ENCODE measurements around the gene ARPC1B.
A peak's percentile ranks its signal among the peaks of the same experiment; 100 is the strongest.

ARPC1B gene

DNA sequence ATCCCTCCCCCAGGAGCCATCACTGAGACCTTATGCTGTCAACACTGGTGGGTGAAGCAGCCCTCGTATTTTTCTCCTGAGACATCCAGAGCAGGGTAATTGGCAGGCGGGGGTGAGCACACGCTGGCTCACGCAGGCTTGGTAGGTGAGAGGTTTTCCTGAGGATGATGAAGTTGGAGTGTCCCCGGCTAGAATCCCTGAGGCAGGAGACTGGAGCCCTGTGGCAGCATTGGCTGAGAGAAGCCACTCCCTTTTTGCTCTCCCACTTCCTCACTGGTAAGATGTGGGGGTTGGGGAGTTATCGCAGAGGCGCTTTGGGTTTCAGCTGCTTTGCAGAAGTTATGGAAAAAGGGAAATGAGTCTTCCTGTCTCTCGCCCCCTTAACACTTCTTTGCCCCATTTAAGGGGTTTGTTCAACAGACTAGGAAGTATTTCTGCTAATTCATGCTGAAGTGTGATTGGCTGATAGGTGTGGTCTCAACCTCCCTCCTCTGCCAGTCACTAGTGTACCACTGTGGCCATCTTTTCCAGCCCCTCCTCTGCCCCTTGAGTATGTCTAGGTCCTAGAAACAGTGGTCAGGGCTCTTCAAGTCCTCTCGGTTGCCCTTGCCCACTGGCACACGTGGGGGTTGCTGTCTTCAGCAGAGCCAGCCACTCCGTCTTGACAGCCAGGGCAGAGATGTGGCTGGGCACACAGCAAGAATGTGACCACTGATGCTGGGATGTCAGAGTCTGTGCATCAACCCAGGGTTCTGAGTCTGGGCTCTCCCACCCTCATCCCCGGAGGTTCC, 5.7 kb downstream of the ARPC1B start:
- Histone ChIP-seq H2AK5ac (ENCODE audit: low read depth, low read length) (no peak overlapping the region), H3K4me1 (ENCODE audit: control insufficient read depth in 2 of 2, insufficient read depth in 1 of 2, low read depth in 1 of 2, low read length in 2 of 2) (peaks cover 0 to 11% of the 10 kb centered on the region in 2 donors), H2BK15ac (ENCODE audit: low read length) (no peak overlapping the region), H3K27me3 (ENCODE audit: control insufficient read depth in 3 of 3, insufficient read depth in 3 of 3, low read depth in 1 of 3, low read length in 3 of 3) (no peaks in the 10 kb centered on the region), H3K9me3 (replicated peaks in 1 of 2; ENCODE audit: control insufficient read depth in 2 of 2, insufficient read depth in 1 of 2, low read depth in 1 of 2, low read length in 2 of 2) (no peaks in the 10 kb centered on the region), H3K36me3 (replicated peaks in 1 of 2; ENCODE audit: control insufficient read depth in 2 of 2, insufficient read depth in 2 of 2, low read length in 2 of 2) (peaks cover 2 to 4% of the 10 kb centered on the region in 2 donors), H3K27ac (replicated peaks; ENCODE audit: low read length) (no peak overlapping the region), H3K23ac (ENCODE audit: low read depth, low read length, poor library complexity) (no peak overlapping the region), H3K14ac (ENCODE audit: low read length) (no peak overlapping the region), H3K4me3 (ENCODE audit: low read length in 2 of 2) (no peak overlapping the region), H2BK5ac (ENCODE audit: low read length) (no peak overlapping the region), H3K4me2 (ENCODE audit: insufficient read depth, low read length, poor library complexity, severe bottlenecking) (no peak overlapping the region), H3K4ac (ENCODE audit: low read length) (no peak overlapping the region), H2AFZ (ENCODE audit: low read length) (no peak overlapping the region), H4K8ac (ENCODE audit: low read depth, low read length) (no peak overlapping the region), H2BK120ac (ENCODE audit: low read depth, low read length) (no peak overlapping the region), H3K79me1 (ENCODE audit: low read depth, low read length) (peaks cover 4% of the 10 kb centered on the region), H4K91ac (ENCODE audit: low read depth, low read length, poor library complexity) (no peak overlapping the region), H2BK12ac (ENCODE audit: low read length) (no peak overlapping the region), H3K9ac (ENCODE audit: low read depth, low read length, poor library complexity) (no peak overlapping the region), H3K18ac (ENCODE audit: low read length) (no peak overlapping the region)
- WGBS, 2 donors (ENCODE audit: extremely low coverage in 2 of 2, insufficient read length in 2 of 2, insufficient replicate concordance in 1 of 2) = no CpG with 5 or more reads among the region's 12 CpGs
- DNase-seq (ENCODE audit: low spot score) = no peak

DNA sequence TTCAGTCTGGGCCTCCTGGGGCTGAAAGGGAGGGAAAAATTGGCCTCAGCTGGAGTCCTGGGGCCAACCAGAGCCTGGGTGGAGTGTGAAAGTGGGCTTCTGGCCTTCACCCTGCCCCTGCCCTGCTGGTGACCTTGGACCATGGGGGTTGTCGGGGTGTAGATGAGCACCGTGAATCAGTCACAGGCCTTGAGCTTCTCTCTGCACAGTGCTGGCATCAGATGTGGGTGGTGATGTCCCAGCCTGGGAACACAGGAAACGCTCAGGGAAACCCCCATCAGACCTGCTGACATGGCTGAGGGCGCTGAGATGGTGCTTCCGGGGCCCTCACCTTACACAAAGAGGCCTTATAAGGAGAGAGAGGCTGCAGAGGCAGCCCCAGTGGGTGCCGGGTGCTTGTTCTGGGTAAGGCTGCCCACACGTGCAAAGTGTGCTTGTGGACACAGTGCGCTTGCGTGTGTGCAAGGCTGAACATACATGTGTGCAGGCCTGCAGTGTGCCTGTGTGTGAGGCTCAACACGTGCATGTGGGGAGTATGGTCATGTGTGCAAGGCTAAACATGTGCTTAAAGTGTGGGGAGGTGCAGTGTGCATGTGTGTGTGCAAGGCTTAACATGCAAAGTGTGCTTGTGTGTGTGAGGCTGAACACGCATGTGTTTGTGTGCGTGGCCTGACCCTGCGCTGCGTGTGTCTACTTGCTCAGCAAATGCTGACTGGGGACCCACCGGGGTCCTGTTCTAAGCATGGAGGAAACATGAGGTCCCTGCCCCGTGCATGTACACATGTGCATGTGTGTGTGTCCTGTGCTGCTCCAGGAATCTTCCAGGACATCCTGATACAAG, 6.5 kb downstream of the ARPC1B start:
- no peak overlapping the region for H2AFZ ChIP-seq (ENCODE audit: low read length)
- peak overlapping the region in 1 of 2 donors; percentile 23 for H3K4me3 ChIP-seq (ENCODE audit: low read length in 2 of 2)
- H2BK12ac ChIP-seq (ENCODE audit: low read length) = no peak overlapping the region
- H3K27me3 ChIP-seq (ENCODE audit: control insufficient read depth in 3 of 3, insufficient read depth in 3 of 3, low read depth in 1 of 3, low read length in 3 of 3) = no peaks in the 10 kb centered on the region
- no peak overlapping the region for H3K27ac ChIP-seq (replicated peaks; ENCODE audit: low read length)
- no peak overlapping the region for H3K23ac ChIP-seq (ENCODE audit: low read depth, low read length, poor library complexity)
- no peak overlapping the region for H4K91ac ChIP-seq (ENCODE audit: low read depth, low read length, poor library complexity)
- H2BK5ac ChIP-seq (ENCODE audit: low read length) = no peak overlapping the region
- no peak overlapping the region for H3K4me2 ChIP-seq (ENCODE audit: insufficient read depth, low read length, poor library complexity, severe bottlenecking)
- no peak overlapping the region for H3K18ac ChIP-seq (ENCODE audit: low read length)
- DNase-seq (ENCODE audit: low spot score) = no peak
- H2BK15ac ChIP-seq (ENCODE audit: low read length) = no peak overlapping the region
- H3K36me3 ChIP-seq (replicated peaks in 1 of 2; ENCODE audit: control insufficient read depth in 2 of 2, insufficient read depth in 2 of 2, low read length in 2 of 2) = peaks cover 2 to 4% of the 10 kb centered on the region in 2 donors
- peaks cover 6% of the 10 kb centered on the region for H3K79me1 ChIP-seq (ENCODE audit: low read depth, low read length)
- peak overlapping the region; percentile 81 for H2BK120ac ChIP-seq (ENCODE audit: low read depth, low read length)
- H4K8ac ChIP-seq (ENCODE audit: low read depth, low read length) = no peak overlapping the region
- H3K4me1 ChIP-seq (ENCODE audit: control insufficient read depth in 2 of 2, insufficient read depth in 1 of 2, low read depth in 1 of 2, low read length in 2 of 2) = peaks cover 0 to 11% of the 10 kb centered on the region in 2 donors
- peak overlapping the region; percentile 16 for H3K9ac ChIP-seq (ENCODE audit: low read depth, low read length, poor library complexity)
- H3K14ac ChIP-seq (ENCODE audit: low read length) = no peak overlapping the region
- no peak overlapping the region for H2AK5ac ChIP-seq (ENCODE audit: low read depth, low read length)
- no peaks in the 10 kb centered on the region for H3K9me3 ChIP-seq (replicated peaks in 1 of 2; ENCODE audit: control insufficient read depth in 2 of 2, insufficient read depth in 1 of 2, low read depth in 1 of 2, low read length in 2 of 2)
- peak overlapping the region; percentile 10 for H3K4ac ChIP-seq (ENCODE audit: low read length)
- WGBS, 2 donors (ENCODE audit: extremely low coverage in 2 of 2, insufficient read length in 2 of 2, insufficient replicate concordance in 1 of 2) = no CpG with 5 or more reads among the region's 16 CpGs

DNA sequence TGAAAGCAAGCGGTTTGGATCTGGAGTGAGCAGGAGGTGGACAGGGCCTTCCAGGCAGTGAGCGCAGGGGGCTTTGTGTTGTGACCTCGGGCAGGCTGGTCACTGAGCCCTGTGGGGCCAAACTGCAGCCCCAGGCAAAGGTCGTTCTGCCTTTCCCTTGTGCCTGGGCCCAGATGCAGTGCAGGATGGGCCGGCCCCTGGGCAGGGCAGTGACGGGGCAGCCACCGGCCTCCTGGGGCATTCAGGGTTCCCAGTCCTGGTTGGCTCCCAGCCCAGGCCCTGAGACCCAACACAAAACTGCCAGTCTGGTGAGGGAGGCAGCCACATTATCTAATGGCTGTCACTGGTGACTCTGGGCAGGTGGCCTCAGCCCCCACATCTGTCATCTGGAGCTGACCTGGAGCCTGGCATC, 7.1 kb downstream of the ARPC1B start:
- Histone ChIP-seq H2BK15ac (ENCODE audit: low read length) (no peak overlapping the region), H3K14ac (ENCODE audit: low read length) (peak overlapping the region; percentile 56), H4K91ac (ENCODE audit: low read depth, low read length, poor library complexity) (no peak overlapping the region), H2BK5ac (ENCODE audit: low read length) (no peak overlapping the region), H3K18ac (ENCODE audit: low read length) (no peak overlapping the region), H3K4me3 (ENCODE audit: low read length in 2 of 2) (no peak overlapping the region), H2BK120ac (ENCODE audit: low read depth, low read length) (peak overlapping the region; percentile 81), H3K9ac (ENCODE audit: low read depth, low read length, poor library complexity) (no peak overlapping the region), H2BK12ac (ENCODE audit: low read length) (no peak overlapping the region), H3K23ac (ENCODE audit: low read depth, low read length, poor library complexity) (no peak overlapping the region), H3K27me3 (ENCODE audit: control insufficient read depth in 3 of 3, insufficient read depth in 3 of 3, low read depth in 1 of 3, low read length in 3 of 3) (no peaks in the 10 kb centered on the region), H2AFZ (ENCODE audit: low read length) (no peak overlapping the region), H3K79me1 (ENCODE audit: low read depth, low read length) (peaks cover 6% of the 10 kb centered on the region), H2AK5ac (ENCODE audit: low read depth, low read length) (no peak overlapping the region), H3K36me3 (replicated peaks in 1 of 2; ENCODE audit: control insufficient read depth in 2 of 2, insufficient read depth in 2 of 2, low read length in 2 of 2) (peaks cover 3 to 8% of the 10 kb centered on the region in 2 donors), H3K4me1 (ENCODE audit: control insufficient read depth in 2 of 2, insufficient read depth in 1 of 2, low read depth in 1 of 2, low read length in 2 of 2) (peaks cover 0 to 11% of the 10 kb centered on the region in 2 donors), H3K4ac (ENCODE audit: low read length) (no peak overlapping the region), H3K27ac (replicated peaks; ENCODE audit: low read length) (no peak overlapping the region), H3K4me2 (ENCODE audit: insufficient read depth, low read length, poor library complexity, severe bottlenecking) (no peak overlapping the region), H3K9me3 (replicated peaks in 1 of 2; ENCODE audit: control insufficient read depth in 2 of 2, insufficient read depth in 1 of 2, low read depth in 1 of 2, low read length in 2 of 2) (no peaks in the 10 kb centered on the region), H4K8ac (ENCODE audit: low read depth, low read length) (no peak overlapping the region)
- DNase-seq (ENCODE audit: low spot score) = no peak
- WGBS, 2 donors (ENCODE audit: extremely low coverage in 2 of 2, insufficient read length in 2 of 2, insufficient replicate concordance in 1 of 2) = no CpG with 5 or more reads among the region's 7 CpGs

DNA sequence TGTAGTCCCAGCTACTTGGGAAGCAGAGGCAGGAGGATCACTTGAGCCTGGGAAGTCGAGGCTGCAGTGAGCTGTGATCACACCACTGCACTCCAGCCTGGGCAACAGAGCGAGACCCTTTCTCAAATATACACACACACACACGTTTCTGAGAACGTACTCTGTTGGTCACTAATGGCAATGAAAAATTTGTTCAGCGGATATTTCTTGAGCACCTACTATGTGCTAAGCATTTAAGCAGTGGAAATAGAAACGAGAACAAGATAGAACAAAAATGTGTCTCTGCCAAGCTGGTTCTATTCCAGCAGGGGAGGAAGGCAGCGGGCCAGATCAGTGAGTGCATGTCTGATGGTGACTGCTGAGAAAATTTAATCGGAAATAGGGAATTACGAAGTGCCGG, 8.7 kb downstream of the ARPC1B start:
- Histone ChIP-seq H3K14ac (ENCODE audit: low read length) (no peak overlapping the region), H3K23ac (ENCODE audit: low read depth, low read length, poor library complexity) (no peak overlapping the region), H3K4me2 (ENCODE audit: insufficient read depth, low read length, poor library complexity, severe bottlenecking) (no peak overlapping the region), H2BK15ac (ENCODE audit: low read length) (no peak overlapping the region), H3K4me1 (ENCODE audit: control insufficient read depth in 2 of 2, insufficient read depth in 1 of 2, low read depth in 1 of 2, low read length in 2 of 2) (peaks cover 0 to 11% of the 10 kb centered on the region in 2 donors), H3K18ac (ENCODE audit: low read length) (no peak overlapping the region), H3K9ac (ENCODE audit: low read depth, low read length, poor library complexity) (no peak overlapping the region), H3K4me3 (ENCODE audit: low read length in 2 of 2) (no peak overlapping the region), H3K27me3 (ENCODE audit: control insufficient read depth in 3 of 3, insufficient read depth in 3 of 3, low read depth in 1 of 3, low read length in 3 of 3) (no peaks in the 10 kb centered on the region), H2BK5ac (ENCODE audit: low read length) (no peak overlapping the region), H4K8ac (ENCODE audit: low read depth, low read length) (no peak overlapping the region), H4K91ac (ENCODE audit: low read depth, low read length, poor library complexity) (no peak overlapping the region), H3K9me3 (replicated peaks in 1 of 2; ENCODE audit: control insufficient read depth in 2 of 2, insufficient read depth in 1 of 2, low read depth in 1 of 2, low read length in 2 of 2) (no peaks in the 10 kb centered on the region), H3K79me1 (ENCODE audit: low read depth, low read length) (peaks cover 6% of the 10 kb centered on the region), H3K36me3 (replicated peaks in 1 of 2; ENCODE audit: control insufficient read depth in 2 of 2, insufficient read depth in 2 of 2, low read length in 2 of 2) (peaks cover 12 to 13% of the 10 kb centered on the region in 2 donors), H2AFZ (ENCODE audit: low read length) (no peak overlapping the region), H2BK120ac (ENCODE audit: low read depth, low read length) (no peak overlapping the region), H3K4ac (ENCODE audit: low read length) (no peak overlapping the region), H3K27ac (replicated peaks; ENCODE audit: low read length) (no peak overlapping the region), H2AK5ac (ENCODE audit: low read depth, low read length) (no peak overlapping the region), H2BK12ac (ENCODE audit: low read length) (no peak overlapping the region)
- WGBS, 2 donors (ENCODE audit: extremely low coverage in 2 of 2, insufficient read length in 2 of 2, insufficient replicate concordance in 1 of 2) = no CpG with 5 or more reads among the region's 10 CpGs
- no peak for DNase-seq (ENCODE audit: low spot score)
